B cell (primary cell): ENCODE results near the gene PPP2R5D. TPM values are rescaled to one million over a fixed set of nuclear protein-coding genes. Genes with fewer than 3 reads are reported as not detected.

Experiments used
- ATAC-seq: fragments of 200-7000 bp; cut with Tn5 transposase; one replicate; pipeline ENCODE4 v1.10.0; 2021; ENCODE audit warnings: low read depth, mild to moderate bottlenecking, moderate number of reproducible peaks, moderate library complexity
- CTCF ChIA-PET: fragments of 350-600 bp; sonication (Branson Sonifier 250); formaldehyde crosslinking; loops from one replicate; lab custom pipeline; 2021; ENCODE audit warnings: antibody characterized with exemption, inconsistent platforms; lab: Charles Lee
- POLR2A ChIA-PET: fragments of 350-600 bp; sonication (Branson Sonifier 250); formaldehyde crosslinking; loops from one replicate; lab custom pipeline; 2021; ENCODE audit warnings: antibody characterized with exemption; lab: Charles Lee
- DNase-seq: peaks from one replicate; pipeline ENCODE4 v3.0.0; 2013
- H2AFZ ChIP-seq: 2 replicates; pipeline ENCODE4 v1.6.1; 2012; ENCODE audit warnings: mild to moderate bottlenecking, low read depth, low read length; ENCODE audit not compliant: insufficient read depth, poor library complexity, severe bottlenecking
- H3K27ac ChIP-seq, 2 donors: 1 replicate in 1 of 2; 2 replicates in 1 of 2; pipeline ENCODE4 v1.5.1; 2012 to 2013; ENCODE audit warnings: low read length in 2 of 2, mild to moderate bottlenecking in 2 of 2, moderate library complexity in 1 of 2
- H3K27me3 ChIP-seq, 4 experiments: fragments of 200-600 bp in 1 of 4; sonication (generic) in 1 of 4; replicated peaks in 1 of 4; 1 replicate in 2 of 4; 2 replicates in 2 of 4; pipeline versions ENCODE4 v1.6.1 to v1.7.0; 2013 to 2016; ENCODE audit warnings: low read length in 3 of 4, mild to moderate bottlenecking in 2 of 4, mixed read lengths in 1 of 4, moderate library complexity in 1 of 4; ENCODE audit not compliant: insufficient read depth in 4 of 4, control insufficient read depth in 3 of 4; ENCODE audit errors: control extremely low read depth in 1 of 4
- H3K36me3 ChIP-seq, 2 experiments: replicated peaks in 1 of 2; 1 replicate in 1 of 2; 2 replicates in 1 of 2; pipeline versions ENCODE4 v1.6.1 to v1.7.1; 2013; ENCODE audit warnings: low read length in 1 of 2; ENCODE audit not compliant: insufficient read depth in 2 of 2, control insufficient read depth in 1 of 2; ENCODE audit errors: control extremely low read depth in 1 of 2, extremely low read depth in 1 of 2
- H3K4me1 ChIP-seq, 2 donors: fragments of 200-600 bp in 1 of 2; sonication (generic) in 1 of 2; 1 replicate in 1 of 2; 2 replicates in 1 of 2; pipeline versions ENCODE4 v1.5.1 to v1.6.1; 2013 to 2017; ENCODE audit warnings: low read length in 2 of 2; ENCODE audit not compliant: control insufficient read depth in 2 of 2, insufficient read depth in 2 of 2
- H3K4me2 ChIP-seq: replicated peaks from 2 replicates; pipeline ENCODE3; 2012; ENCODE audit warnings: mild to moderate bottlenecking, low read depth, low read length; ENCODE audit not compliant: poor library complexity, severe bottlenecking
- H3K4me3 ChIP-seq, 5 experiments: fragments of 200-600 bp in 1 of 5; sonication (generic) in 1 of 5; 1 replicate in 3 of 5; 2 replicates in 2 of 5; pipeline versions ENCODE4 v1.5.1 to v1.7.0; 2011 to 2016; ENCODE audit warnings: low read length in 4 of 5, mild to moderate bottlenecking in 4 of 5, low read depth in 2 of 5, control low read depth in 1 of 5, moderate library complexity in 1 of 5; ENCODE audit not compliant: insufficient read depth in 1 of 5; ENCODE audit errors: control extremely low read depth in 1 of 5, extremely low read depth in 1 of 5
- H3K79me2 ChIP-seq: fragments of 200-600 bp; sonication (generic); one replicate; pipeline ENCODE4 v1.6.0; 2016; ENCODE audit warnings: low read length; ENCODE audit not compliant: control insufficient read depth, insufficient read depth
- H3K9ac ChIP-seq: fragments of 200-600 bp; sonication (generic); 2 replicates; pipeline ENCODE4 v1.6.1; 2017; ENCODE audit warnings: mild to moderate bottlenecking, low read length, moderate library complexity
- H3K9me3 ChIP-seq, 3 donors: one replicate each; pipeline versions ENCODE4 v1.6.1 to v1.7.1; 2013; ENCODE audit warnings: low read length in 2 of 3; ENCODE audit not compliant: control insufficient read depth in 2 of 3, insufficient read depth in 1 of 3; ENCODE audit errors: control extremely low read depth in 1 of 3
- H4K20me1 ChIP-seq: 2 replicates; pipeline ENCODE4 v1.6.0; 2012; ENCODE audit warnings: mild to moderate bottlenecking, low read length; ENCODE audit not compliant: insufficient read depth, control insufficient read depth, poor library complexity, severe bottlenecking
- H3K27ac Mint-ChIP-seq: one replicate; pipeline ENCODE4 v1.8.0; 2021; ENCODE audit warnings: mixed read lengths
- H3K27me3 Mint-ChIP-seq: one replicate; pipeline ENCODE4 v1.8.0; 2021; ENCODE audit warnings: mixed read lengths
- H3K4me1 Mint-ChIP-seq: one replicate; pipeline ENCODE4 v1.8.0; 2021; ENCODE audit warnings: mixed read lengths
- H3K4me3 Mint-ChIP-seq: one replicate; pipeline ENCODE4 v1.8.0; 2021; ENCODE audit warnings: mixed read lengths
- H3K9me3 Mint-ChIP-seq: one replicate; pipeline ENCODE4 v1.8.0; 2022; ENCODE audit warnings: mixed read lengths; ENCODE audit not compliant: insufficient read depth
- EZH2 ChIP-seq: IDR thresholded peaks from 2 replicates; pipeline ENCODE4 v1.6.1; 2012; ENCODE audit warnings: borderline replicate concordance, low read depth, mild to moderate bottlenecking, moderate library complexity, low read length; ENCODE audit not compliant: insufficient read depth, poor library complexity, severe bottlenecking
- WGBS: methylation state at CpG from one replicate; pipeline ENCODE4 v1.1.5; 2013; ENCODE audit warnings: missing lambda C conversion rate; ENCODE audit not compliant: insufficient coverage; 5-methylcytosine and 5-hydroxymethylcytosine counted together
- intact Hi-C: fragments of 100-400 bp; cut with micrococcal nuclease; formaldehyde crosslinking; loops from one replicate; pipeline ENCODE4 v1.10.0; 2022
- polyA plus RNA-seq: library from polyadenylated mRNA; depleted of rRNA; stranded (reverse); fragments of >200 nt; gene quantifications from 2 replicates; pipeline ENCODE4 v1.2.3, GENCODE V29; 2012
- total RNA-seq, 2 donors: library from RNA; stranded (reverse); fragments of 120-200 nt in 1 of 2; gene quantifications; 1 replicate in 1 of 2; 2 replicates in 1 of 2; pipeline versions ENCODE4 v1.2.3 to v1.2.4, GENCODE V29; 2013 to 2022
- TF ChIP-seq, protein P1 (sequence below): fragments of 200-600 bp; IDR thresholded peaks from one replicate; pipeline ENCODE4 v1.8.0; 2022; ENCODE audit warnings: antibody characterized with exemption, mild to moderate bottlenecking

PPP2R5D gene
- total and polyA plus RNA-seq, 2 donors (not counting 1 experiment from before 2014, with no cell fraction given): 23.2 to 23.6 TPM

GRCh38 chr6:43052225-43052841 is 68.0 kb downstream of the PPP2R5D start:
- POLR2A ChIA-PET: interaction anchor here (0.6 to 2.7 kb wide), 2 partner anchors 21 to 123 kb away, joined by 4 to 11 read pairs; partner anchors contain the start of gene CNPY3
- Mint-ChIP-seq H3K27ac (peak overlapping the region; percentile 95), H3K4me1 (peaks cover 28% of the 10 kb centered on the region), H3K9me3 (no peaks in the 10 kb centered on the region), H3K27me3 (no peaks in the 10 kb centered on the region), H3K4me3 (peak overlapping the region; percentile 94)
- 98% methylated on average over 19 of the region's 19 CpGs for WGBS
- CTCF ChIA-PET: interaction anchor here (0.6 kb wide), 1 partner anchor 18 kb away, joined by 3 read pairs; no protein-coding TSS in a partner anchor
- Histone ChIP-seq H3K9me3 (no peaks in the 10 kb centered on the region), H3K4me1 (peaks cover 14 to 17% of the 10 kb centered on the region in 2 donors), H3K27me3 (no peaks in the 10 kb centered on the region), H3K36me3 (peaks cover 0 to 20% of the 10 kb centered on the region in 2 experiments), H4K20me1 (no peaks in the 10 kb centered on the region), H3K9ac (peak overlapping the region; percentile 77), H3K4me3 (no peak overlapping the region), H3K4me2 (peak overlapping the region; percentile 77), H3K79me2 (no peaks in the 10 kb centered on the region), H3K27ac (peak overlapping the region in 1 of 2 donors; percentile 85), H2AFZ (peak overlapping the region; percentile 81)
- ATAC-seq (no peak), DNase-seq (no peak)
- TF ChIP-seq EZH2: no peak
- TF ChIP-seq, protein P1, sequence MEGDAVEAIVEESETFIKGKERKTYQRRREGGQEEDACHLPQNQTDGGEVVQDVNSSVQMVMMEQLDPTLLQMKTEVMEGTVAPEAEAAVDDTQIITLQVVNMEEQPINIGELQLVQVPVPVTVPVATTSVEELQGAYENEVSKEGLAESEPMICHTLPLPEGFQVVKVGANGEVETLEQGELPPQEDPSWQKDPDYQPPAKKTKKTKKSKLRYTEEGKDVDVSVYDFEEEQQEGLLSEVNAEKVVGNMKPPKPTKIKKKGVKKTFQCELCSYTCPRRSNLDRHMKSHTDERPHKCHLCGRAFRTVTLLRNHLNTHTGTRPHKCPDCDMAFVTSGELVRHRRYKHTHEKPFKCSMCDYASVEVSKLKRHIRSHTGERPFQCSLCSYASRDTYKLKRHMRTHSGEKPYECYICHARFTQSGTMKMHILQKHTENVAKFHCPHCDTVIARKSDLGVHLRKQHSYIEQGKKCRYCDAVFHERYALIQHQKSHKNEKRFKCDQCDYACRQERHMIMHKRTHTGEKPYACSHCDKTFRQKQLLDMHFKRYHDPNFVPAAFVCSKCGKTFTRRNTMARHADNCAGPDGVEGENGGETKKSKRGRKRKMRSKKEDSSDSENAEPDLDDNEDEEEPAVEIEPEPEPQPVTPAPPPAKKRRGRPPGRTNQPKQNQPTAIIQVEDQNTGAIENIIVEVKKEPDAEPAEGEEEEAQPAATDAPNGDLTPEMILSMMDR: no peak
- intact Hi-C loops: loop anchor here (10.0 kb wide), 1 partner anchor 478 kb away; no protein-coding TSS in a partner anchor
